Middle frontal gyrus (tissue), 1 donor: Measurements from ENCODE around the gene ASIC2.

Experiments
- DNase-seq: peaks from one replicate; pipeline ENCODE4 v3.0.0-alpha.2; 2015; ENCODE audit warnings: low spot score; ENCODE audit errors: extremely low spot score

The ASIC2 gene

DNA sequence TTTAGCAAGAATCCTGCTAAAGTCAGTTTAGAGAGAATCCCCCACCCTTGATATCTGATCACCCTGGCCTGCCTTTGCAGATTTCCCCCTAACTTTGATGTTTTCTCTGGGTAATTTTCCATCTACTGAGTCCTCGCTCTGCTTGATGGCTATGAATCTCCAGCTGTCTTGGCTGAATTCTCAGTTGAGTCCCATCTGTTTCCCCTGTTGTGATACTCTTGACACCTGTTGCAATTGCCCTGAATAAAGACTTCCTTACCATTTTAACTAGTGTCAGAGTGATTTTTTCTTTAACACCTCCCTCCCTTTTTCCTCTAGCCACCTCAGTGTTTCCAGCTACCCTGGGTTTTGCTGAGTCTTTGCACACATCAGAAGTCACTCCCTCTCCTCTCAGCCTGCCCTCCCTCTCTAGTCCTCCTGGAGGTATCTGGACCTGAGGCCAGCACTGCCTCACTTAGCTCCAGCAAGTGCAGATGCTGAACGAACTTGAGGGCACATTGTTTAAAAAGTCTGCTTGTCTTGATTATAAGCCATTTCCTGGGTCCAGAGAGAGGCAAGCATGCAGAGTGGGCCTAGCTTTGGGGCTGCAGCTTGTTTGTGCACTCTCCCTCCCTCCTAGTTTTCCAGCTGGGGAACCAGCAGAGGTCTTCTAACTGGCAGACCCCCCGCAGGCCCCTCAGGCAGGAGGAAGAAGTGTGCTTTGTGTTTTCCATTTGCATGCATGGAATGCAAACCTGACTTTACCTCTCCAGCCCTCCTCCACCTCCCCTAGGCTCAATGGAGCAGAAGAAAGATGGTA lies 268.2 kb downstream of the ASIC2 start:
- DNase-seq, result no peak

DNA sequence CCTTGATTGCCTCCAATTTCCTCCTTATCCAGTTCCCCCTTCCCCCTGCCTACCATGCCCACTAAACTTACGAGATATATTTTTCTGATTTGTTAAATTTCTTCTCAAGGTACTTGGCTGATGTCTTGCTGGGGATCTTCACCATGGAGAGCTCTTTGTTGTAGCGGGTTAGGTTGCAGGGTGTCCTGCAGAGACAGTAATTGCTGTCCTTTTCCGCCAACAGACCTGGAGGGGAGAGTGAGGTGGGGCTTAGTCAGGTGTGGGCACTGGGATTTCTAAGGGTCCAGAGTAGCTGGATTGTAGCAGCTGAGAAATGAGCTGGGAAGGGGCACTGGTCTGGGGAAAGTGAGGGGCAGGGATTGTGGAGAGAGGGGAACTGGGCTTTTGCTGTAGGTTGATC lies 269.3 kb downstream of the ASIC2 start:
- DNase-seq, result no peak

DNA sequence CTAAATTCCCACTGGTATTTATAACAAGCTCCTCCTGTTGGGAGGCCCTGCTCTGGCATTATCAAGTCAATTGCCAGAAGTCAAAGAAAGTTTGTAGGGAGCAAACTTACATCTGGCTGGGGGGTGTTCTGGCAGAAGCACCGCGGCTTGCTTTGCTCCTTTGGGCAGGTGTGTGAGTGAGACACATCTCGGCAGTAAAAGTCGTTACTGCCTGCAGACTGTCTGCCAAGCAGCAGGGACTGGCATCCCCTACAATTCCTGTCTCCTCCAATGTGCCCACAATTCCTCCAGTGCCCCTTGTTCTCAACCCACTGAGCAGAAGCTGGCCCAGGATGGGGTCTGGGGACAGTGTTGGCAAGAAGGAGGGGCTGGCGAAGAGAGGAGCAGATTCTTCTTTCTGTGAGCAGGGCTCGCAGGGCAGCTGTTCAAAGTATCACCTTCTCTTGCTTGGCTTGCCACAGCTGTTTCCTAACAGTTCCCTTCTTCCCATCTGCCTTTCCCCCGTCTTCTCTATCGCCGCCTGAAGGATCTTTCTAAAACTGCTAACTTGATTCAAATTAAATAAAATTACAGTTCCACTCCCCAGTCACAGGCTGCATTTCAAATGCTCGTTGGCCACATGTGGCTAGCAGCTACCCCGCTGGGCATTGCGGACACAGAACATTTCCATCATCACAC lies 271.2 kb downstream of the ASIC2 start:
- no peak for DNase-seq

DNA sequence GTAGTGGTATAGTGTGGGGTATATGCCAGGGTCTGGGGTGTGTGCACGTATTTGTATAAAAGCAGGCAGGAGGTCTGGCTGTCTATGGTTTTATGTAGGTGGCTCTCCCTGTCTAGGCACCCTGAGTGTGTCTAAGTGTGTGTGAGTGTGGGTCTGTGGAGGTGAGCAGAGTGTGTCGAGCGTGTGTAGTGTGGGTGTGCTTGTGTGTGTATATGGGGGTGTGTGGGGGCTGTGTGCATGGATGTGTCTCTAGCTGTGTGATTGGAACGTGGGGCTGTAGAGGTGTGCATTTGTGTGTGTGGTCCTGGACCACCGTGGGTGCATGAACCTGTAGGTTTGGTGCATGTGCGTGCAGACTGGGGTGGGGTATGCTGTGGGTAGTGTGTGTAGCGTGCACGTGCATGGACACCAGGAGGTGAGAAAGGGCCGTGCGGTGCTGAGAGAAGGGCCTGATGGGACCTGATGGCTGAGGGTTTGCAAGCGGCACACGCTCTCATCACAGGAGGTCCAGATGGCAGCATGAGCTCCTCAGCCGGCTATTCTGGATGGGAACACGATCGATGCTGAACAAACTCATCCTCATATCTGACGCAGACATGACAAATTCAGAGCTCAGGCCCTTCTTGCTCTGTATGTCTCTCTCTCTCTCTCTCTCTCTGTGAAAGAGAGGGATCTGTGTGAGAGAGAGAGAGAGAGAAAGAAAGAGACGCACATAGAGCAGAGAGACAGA lies 273.8 kb downstream of the ASIC2 start:
- no peak for DNase-seq

DNA sequence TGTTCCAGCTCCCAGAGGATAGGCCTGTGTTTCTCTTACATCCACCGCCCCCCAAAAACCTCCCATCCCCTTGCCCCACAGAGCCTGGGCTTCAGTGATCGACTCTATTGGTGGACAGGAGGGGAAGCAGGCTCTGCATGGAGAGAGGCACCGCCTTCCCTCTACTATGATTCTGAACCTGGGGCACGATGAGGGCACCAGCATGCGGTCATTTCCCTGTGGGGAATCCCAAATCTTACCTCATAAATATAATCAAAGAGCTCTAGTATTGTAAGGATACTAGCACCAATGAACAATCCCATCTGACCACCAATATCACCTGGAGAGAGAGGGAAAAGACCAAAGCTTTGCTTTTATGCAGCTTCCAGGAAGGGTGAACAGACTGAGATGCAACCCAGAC lies 275.7 kb downstream of the ASIC2 start:
- DNase-seq, result no peak

DNA sequence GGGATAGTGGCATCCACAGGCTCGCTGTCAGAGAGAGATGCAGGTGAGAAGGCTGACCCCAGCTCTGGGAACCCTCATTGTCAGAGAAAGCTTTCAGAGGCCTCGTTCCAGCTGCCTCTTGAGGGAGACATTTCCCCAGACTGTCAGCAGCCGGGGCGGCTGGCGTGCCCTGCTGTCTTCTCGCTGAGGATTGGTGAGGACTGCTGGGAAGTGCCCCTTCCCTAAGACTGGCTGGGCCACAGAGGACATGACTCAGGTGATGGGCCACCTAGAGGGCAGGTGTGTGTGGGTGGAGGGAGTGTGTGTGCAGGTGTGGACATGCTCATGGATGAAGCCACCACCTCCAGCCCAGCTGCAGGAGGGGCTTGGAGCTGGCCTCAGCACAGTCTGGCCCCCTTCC lies 276.2 kb downstream of the ASIC2 start:
- DNase-seq, result no peak

DNA sequence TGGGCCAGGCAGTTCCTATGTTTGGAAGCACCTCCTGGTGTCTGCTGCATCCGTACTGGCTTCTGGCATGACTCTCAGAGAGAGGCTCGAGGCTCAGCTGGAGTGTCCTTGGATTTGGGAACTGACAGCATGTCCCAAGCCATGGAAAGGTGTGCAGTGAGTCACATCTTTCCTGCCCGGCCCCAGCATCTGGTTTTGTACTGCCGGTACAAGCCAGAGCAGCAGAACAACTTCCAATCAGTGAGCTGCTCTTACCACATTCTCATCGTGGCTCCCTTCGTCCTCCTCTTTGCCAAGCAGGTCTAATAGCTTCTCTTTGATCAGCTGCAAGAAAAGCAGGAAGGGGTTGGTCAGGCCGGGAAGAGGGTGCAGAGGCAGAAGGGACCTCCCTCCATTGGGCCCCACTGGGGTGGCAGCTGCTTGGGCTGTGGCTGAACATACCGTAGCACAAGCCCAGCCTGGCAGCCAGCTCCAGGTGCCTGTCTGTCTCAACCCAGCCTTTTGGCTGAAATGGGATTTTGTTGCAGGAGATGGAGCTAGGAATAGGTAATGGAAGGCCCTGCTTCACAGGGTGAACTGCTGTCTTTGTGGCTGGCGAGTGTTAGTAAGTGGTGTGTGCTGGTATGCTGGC lies 277.3 kb downstream of the ASIC2 start:
- no peak for DNase-seq

DNA sequence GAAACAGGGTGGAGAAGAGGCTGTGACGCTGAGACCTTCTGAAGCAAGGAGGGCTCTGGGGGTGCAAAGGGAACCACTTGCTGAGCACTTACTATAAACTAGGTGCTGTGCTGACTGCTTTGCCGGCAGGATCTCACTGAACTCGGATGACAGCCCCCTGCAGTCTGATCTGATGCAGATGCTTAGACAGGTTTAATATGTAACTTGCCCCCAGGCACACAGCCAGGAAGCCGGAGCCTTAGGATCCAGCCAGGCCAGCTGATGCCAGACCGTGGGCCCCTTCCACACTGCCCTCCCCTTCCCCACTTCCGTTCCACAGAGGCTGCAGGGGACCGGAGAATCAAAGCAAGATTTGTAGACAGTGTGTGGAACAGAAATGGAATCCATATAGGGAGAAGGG lies 278.3 kb downstream of the ASIC2 start:
- DNase-seq, result no peak

DNA sequence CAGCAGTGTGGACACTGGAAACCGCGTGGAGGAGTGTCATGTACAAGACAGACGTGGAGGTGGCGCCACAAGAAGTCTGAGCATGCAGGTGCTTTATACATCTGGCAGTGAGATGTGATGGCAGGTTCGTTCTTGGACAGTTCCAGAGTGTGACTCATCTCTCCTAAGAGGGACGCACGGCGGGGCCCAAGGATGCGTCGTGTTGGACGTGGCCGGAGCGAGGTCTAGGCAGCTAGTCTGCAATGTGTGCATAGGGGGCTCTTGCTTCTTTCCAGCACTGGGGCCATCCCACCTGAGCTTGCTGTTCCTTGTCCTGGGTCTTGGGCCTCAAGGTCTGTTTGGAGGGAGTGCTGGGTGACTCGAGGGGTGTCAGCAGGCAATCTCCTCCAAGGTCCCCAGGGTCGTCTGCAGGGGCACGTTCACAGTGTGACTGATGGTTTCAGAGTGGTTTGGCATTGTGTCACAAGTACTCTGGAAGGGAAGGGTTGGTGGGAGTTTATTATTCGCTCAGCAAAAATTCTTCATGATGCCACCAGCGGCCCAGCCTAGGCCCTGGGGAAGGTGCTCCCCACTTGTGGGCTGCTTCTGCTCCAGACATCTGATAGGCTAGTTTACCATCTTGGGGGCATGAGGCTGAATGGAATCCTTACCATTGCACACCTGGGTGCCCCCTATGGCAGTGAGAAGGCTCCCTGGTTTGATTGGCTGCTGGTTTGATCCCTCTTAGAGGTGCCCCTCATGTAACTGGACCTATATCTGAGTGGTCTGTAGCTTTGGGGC lies 279.3 kb downstream of the ASIC2 start:
- DNase-seq, result no peak

DNA sequence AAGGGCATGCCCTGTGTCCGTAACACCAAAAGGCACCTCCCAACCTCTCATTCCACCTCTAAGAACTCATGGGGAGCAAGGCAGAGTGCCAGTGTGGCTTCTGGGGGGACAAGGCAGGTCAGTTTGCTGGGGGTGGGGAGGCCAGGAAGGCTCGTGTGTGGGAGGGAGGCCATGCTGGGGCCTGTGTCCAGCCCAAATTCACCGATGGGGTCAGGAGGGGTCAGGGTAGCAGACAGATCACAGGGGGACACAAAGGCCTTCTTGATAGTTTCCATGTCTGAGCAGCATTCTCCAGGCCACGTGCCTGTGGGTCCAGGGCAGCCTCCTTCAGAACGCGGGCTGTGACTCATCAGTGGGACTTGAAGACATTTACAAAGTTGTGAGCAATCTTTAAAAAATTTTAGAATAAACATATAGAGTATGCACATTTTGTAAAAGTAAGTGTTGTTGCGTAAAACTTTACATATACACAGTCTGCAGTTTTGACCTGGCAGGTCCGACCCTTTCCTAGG lies 280.5 kb downstream of the ASIC2 start:
- DNase-seq, result no peak

DNA sequence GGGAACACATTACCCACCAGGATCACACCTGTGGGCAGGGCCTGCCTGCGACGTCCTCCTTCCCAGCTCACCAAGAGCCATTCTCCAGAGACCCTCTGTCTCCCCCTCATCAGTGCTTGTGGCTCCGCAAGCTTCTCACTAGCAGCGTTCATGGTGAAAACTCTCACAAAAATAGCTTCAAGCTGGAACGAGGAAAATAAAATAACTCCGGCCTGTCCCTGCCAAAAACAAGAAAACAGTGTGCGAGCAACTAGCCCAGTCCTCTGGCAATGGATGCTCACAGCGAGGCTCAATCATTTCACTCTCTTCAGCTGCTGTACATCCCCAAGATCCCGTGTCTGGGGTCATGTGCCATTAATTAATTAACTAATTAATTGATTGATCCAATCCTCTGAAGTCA lies 283.5 kb downstream of the ASIC2 start:
- DNase-seq, result no peak

DNA sequence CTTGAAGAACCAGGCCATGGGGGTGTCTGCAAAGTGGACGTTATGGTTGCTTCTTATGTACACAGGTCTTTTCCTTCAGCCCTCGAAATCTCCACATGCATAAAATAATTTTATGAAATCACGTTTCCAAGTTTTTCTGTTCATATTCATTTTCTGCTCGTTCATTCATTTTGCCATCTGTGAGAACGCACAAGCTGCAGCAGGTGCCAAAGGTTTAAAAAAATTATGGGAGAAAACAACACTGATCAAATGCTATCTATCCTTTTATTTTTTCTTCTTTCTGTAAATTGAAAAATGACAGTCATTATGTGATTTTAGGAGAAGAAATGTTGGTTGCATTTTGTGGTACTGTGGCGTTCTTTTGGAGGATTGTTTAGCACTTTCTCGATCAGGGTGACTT lies 285.9 kb downstream of the ASIC2 start:
- DNase-seq, result no peak

DNA sequence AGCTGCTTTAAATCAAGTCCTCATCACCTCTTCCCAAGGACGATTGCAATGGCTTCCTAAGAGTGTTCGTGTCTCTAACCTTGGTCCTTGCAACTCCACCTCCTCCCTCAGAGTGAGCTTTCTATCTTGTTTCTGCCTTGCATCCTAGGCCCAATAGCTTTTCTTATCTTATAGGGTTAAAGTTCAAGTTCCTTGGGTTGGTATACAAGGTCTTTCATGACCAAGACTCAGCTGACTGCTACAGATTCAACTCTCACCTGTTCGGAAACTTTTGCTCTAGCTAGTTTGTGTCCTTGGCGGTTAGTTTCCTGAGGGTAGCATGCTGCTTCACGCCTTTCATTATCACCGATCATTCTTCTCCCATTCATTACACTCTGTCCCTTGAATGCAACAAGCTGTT lies 290.8 kb downstream of the ASIC2 start:
- no peak for DNase-seq

DNA sequence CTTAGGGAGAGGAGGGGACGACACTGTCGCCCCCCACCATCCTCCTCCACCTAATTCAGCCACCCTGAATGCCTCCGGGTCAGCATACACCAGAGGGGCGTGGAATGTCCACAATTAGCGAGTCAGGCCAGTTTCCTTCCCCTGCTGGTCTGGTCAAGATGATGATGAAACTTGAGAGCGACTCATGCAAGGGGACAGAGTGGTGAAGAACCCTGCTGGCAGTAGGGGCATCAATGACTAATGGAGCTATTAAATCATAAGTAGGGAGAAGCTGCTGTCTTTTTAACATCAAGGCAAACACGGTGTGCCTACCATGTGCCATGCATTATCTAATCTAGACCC lies 294.2 kb downstream of the ASIC2 start:
- DNase-seq, result no peak

DNA sequence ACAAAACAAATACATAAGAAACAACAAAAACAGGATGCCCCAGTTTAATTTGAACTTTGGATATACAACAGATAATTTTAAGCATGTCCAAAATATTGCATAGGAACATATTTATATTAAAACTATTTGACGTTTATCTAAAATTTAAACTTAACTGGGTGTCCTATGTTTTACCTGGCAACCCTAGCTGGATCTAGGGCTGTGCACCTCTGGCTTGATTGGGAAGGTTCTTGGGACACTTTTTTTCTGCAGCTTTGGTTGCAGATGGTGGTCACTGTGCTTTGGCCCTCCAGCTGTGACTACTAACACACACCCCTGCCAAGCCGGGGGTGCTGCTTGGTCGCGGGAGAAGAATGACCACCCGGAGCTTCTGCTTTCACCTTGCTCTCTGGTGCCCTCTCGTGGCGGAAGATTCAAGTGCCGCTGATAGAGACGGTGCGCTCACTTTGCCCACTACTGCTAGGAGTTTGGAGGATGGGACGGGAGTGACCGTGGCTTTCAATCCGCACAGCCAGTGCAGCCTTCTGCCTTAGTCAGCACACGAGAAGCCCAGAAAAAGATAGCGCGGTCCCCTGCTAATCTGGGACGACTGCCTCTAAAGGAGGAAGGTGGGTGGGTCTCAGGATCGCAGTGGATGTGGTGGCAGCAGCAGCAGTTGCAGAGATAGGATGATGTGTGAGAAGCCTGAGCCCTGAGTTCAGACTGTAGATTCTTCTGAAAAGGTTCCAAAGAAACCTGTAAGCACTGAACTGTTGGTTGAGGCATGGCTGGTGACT lies 294.8 kb downstream of the ASIC2 start:
- DNase-seq, result peak; percentile 31

DNA sequence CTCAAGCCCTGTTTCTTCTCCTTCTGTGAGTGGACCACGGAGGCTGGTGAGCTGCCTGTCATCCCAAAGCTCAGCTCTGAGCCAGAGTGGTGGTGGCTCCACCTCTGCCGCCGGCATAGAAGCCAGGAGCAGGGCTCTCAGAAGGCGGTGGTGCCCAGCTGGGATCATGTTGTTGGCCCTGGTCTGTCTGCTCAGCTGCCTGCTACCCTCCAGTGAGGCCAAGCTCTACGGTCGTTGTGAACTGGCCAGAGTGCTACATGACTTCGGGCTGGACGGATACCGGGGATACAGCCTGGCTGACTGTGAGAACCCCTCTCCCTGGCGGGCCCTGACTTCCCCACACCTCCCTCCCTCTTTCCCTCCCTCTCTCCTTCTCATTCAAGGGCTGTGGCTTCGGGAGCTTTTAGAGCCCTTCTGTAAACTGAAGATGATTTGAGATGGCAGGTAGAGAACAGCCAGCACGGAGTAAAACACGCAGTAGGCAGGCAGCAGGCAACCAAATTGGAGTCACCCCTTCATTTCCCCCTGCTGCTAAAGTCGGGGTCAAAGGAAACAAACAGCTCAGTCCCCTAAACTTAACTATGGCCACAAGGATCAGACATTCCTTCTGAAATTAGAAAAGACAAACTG lies 297.6 kb downstream of the ASIC2 start:
- no peak for DNase-seq

DNA sequence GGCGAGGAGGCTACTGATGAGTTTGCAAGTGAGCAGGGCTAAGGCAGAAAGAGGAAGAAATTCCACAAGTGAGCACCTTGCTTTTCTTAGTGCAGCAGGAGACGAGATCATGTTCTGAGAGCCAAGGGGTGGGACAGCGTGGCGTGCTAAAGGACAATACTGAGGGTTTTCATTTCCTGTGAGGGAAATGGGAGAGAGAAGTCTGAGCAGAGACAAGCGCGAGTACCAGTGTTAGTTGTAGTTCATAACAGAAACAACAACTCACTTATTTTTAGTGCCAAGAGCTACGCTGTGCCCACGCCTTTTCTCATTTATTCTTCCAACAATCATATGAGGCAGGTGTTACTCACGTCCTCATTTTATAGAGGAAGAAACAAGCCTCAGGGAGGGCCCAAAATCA lies 299.1 kb downstream of the ASIC2 start:
- DNase-seq, result no peak

DNA sequence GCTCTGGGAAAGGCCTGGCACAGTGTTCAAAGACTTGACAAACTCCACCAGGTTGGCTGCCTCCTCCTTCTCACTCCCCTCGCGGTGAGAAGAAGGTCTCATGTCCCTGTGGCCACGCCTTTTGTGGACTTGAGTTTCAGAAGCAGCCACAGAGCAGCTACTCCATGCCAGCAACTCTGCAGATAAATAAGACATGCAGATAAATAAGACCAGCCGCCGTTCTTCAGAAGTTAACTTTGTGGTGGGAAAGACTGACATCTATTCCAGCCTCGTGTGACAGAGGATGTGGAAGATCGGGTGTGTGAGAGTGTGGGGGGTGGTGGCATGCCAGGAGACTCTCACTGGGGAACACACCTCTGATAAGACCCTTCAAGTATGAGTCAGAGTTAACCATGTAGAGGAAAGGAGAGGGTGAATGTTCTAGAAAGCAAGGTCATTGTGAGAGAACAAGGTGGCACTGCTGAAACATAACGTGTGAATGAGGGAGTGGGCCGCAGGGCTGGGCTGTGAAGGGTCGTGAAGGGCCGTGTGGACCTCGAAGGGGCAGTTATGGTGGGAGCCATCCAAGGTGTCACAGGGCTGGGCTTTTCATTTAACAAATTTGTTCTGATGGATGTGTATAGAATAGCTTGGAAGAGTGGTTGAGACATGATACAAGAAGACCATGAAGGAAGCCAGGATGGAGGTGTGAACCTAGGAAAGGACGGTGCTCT lies 300.6 kb downstream of the ASIC2 start:
- no peak for DNase-seq

DNA sequence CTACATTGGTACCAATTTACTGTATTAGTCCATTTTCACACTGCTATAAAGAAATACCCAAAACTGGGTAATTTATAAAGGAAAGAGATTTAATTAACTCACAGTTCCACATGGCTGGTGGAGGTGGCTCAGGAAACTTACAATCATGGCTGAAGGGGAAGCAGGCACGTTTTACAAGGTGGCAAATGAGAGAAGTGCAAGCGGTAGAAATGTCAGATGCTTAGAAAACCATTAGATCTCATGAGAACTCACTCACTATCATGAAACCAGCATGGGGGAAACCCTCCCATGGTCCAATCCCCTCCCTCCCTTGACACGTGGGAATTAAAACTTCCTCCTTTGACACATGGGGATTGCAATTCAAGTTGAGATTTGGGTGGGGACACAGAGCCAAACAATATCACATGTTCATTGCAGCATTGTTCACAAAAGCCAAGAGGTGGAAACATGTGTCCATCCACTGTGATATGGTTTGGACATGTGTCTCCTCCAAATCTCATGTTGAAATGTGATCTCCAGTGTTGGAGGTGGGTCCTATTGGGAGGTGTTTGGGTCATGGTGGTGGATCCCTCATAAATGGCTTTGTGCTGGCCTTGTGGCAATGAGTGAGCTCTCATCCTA lies 304.5 kb downstream of the ASIC2 start:
- no peak for DNase-seq
